ENCODE data around the gene LHX2. TPM values are rescaled to one million over a fixed set of nuclear protein-coding genes. Genes with fewer than 3 reads are reported as not detected.

LHX2 gene
- total RNA-seq, 4 donors from 2014 or later: not detected

- no peak overlapping the region for H3K4me3 ChIP-seq
- no peak for DNase-seq
- H3K4me1 ChIP-seq: peaks cover 0 to 33% (median 18%) of the 10 kb centered on the region in 4 donors
- H3K27me3 ChIP-seq: peaks cover 0 to 70% of the 10 kb centered on the region in 2 donors
- TF ChIP-seq CTCF (IDR thresholded peaks at IDR 0.05): no peak
- TF ChIP-seq POLR2A (IDR thresholded peaks at IDR 0.05): no peak
- H3K27ac ChIP-seq: no peak overlapping the region
- H3K9me3 ChIP-seq: no peaks in the 10 kb centered on the region
- H3K36me3 ChIP-seq: no peaks in the 10 kb centered on the region
Observed at GRCh38 chr9:124019771-124020519, 8.4 kb downstream of the LHX2 start.

GRCh38 chr9:124020520-124021384, 9.2 kb downstream of the LHX2 start:
- no peaks in the 10 kb centered on the region for H3K9me3 ChIP-seq
- H3K4me1 ChIP-seq: peaks cover 0 to 31% (median 17%) of the 10 kb centered on the region in 4 donors
- H3K27ac ChIP-seq: no peak overlapping the region
- H3K36me3 ChIP-seq: no peaks in the 10 kb centered on the region
- peaks cover 0 to 62% of the 10 kb centered on the region in 2 donors for H3K27me3 ChIP-seq
- TF ChIP-seq CTCF (IDR thresholded peaks at IDR 0.05) (no peak), POLR2A (IDR thresholded peaks at IDR 0.05) (no peak)
- no peak overlapping the region for H3K4me3 ChIP-seq
- DNase-seq: no peak

- Histone ChIP-seq H3K27me3 (peaks cover 0 to 56% of the 10 kb centered on the region in 2 donors), H3K27ac (no peak overlapping the region), H3K4me1 (peaks cover 0 to 24% (median 14%) of the 10 kb centered on the region in 4 donors), H3K36me3 (no peaks in the 10 kb centered on the region), H3K9me3 (no peaks in the 10 kb centered on the region), H3K4me3 (no peak overlapping the region)
- no peak for TF ChIP-seq CTCF (IDR thresholded peaks at IDR 0.05)
- DNase-seq: no peak
Observed at GRCh38 chr9:124021385-124021769, 9.8 kb downstream of the LHX2 start.

- no peak for DNase-seq
- H3K27me3 ChIP-seq: peaks cover 0 to 45% of the 10 kb centered on the region in 2 donors
Observed at GRCh38 chr9:124022201-124023121, 10.9 kb downstream of the LHX2 start.

More at GRCh38 chr9:124022201-124023121, 10.9 kb downstream of the LHX2 start:
- Histone ChIP-seq H3K27ac (no peak overlapping the region), H3K9me3 (no peaks in the 10 kb centered on the region), H3K4me1 (peaks cover 0 to 13% (median 8%) of the 10 kb centered on the region in 4 donors), H3K36me3 (no peaks in the 10 kb centered on the region), H3K4me3 (no peak overlapping the region)
- TF ChIP-seq POLR2A (IDR thresholded peaks at IDR 0.05) (no peak), CTCF (IDR thresholded peaks at IDR 0.05) (no peak)
